Urinary bladder (tissue), 4 donors: ENCODE results near the gene FAM9C. TPM values are rescaled to one million over a fixed set of nuclear protein-coding genes. Genes with fewer than 3 reads are reported as not detected.
"Not testable (repeated sequence)": the region's sequence is repeated elsewhere in the genome, so short reads cannot be mapped to it uniquely, and the experiment has no call there.

Experiments used
- DNase-seq: peaks from one replicate; pipeline ENCODE4 v3.0.0-alpha.2; 2015; ENCODE audit errors: extremely low spot score
- H3K27ac ChIP-seq: one replicate; pipeline ENCODE4 v1.5.1; 2013; ENCODE audit warnings: low read depth, mild to moderate bottlenecking, moderate library complexity
- H3K36me3 ChIP-seq: one replicate; pipeline ENCODE4 v1.6.1; 2013; ENCODE audit warnings: mild to moderate bottlenecking, moderate library complexity; ENCODE audit not compliant: insufficient read depth
- H3K4me1 ChIP-seq: one replicate; pipeline ENCODE4 v1.6.1; 2013; ENCODE audit warnings: mild to moderate bottlenecking, moderate library complexity; ENCODE audit not compliant: insufficient read depth
- H3K4me3 ChIP-seq: one replicate; pipeline ENCODE4 v1.5.1; 2013; ENCODE audit warnings: low read depth, low read length
- WGBS: extraction: QIAGEN DNeasy Blood & Tissue Kit; methylation state at CpG from one replicate; pipeline ENCODE4 v1.1.7; 2013; 5-methylcytosine and 5-hydroxymethylcytosine counted together
- polyA plus RNA-seq: library from polyadenylated mRNA; stranded (reverse); fragments of 200-250 nt; gene quantifications from one replicate; pipeline ENCODE4 v1.2.3, GENCODE V29; 2013
- total RNA-seq: library from RNA; depleted of rRNA; stranded (reverse); fragments of >200 nt; gene quantifications from one replicate; pipeline ENCODE4 v1.2.3, GENCODE V29; 2014
- donor health status: healthy with polysubstance abuse.
- donor health status: healthy.

Gene FAM9C
- total and polyA plus RNA-seq, 2 donors = 0.05 to 0.08 TPM

GRCh38 chrX:13043138-13043537 lies 1.3 kb downstream of the FAM9C start:
- H3K4me3 ChIP-seq = no peak overlapping the region
- H3K27ac ChIP-seq = no peak overlapping the region
- H3K4me1 ChIP-seq = no peaks in the 10 kb centered on the region
- no peaks in the 10 kb centered on the region for H3K36me3 ChIP-seq
- no peak for DNase-seq
- WGBS = 54% methylated on average over 10 of the region's 10 CpGs

- Histone ChIP-seq H3K36me3 (no peaks in the 10 kb centered on the region), H3K4me3 (no peak overlapping the region), H3K4me1 (no peaks in the 10 kb centered on the region), H3K27ac (no peak overlapping the region)
- no peak for DNase-seq
- 79% methylated on average over 3 of the region's 3 CpGs for WGBS
Observed at GRCh38 chrX:13036896-13037295, 7.5 kb downstream of the FAM9C start.

DNA sequence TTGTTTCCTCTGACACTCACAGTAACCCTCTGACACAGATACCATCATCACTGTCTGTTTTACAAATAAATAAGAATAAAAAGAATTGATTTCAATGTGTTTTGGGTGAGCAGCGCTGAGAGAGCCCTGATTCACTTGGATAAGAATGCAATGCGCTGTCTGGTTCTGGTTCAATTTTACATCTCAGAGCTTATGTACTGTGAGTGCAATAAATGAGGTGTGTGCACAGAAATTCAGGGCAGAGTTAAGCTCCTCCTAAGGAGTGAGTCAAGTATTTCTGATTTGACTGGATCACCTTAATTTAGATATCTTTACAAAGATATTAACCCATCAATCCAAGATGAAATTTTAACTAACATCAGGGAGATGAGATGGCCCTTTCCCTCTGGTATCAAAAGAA lies 11.2 kb downstream of the FAM9C start:
- Histone ChIP-seq H3K4me3 (no peak overlapping the region), H3K27ac (no peak overlapping the region), H3K36me3 (no peaks in the 10 kb centered on the region), H3K4me1 (peaks cover 1% of the 10 kb centered on the region)
- DNase-seq = no peak
- 90% methylated on average over 2 of the region's 2 CpGs for WGBS

- Histone ChIP-seq H3K36me3 (no peaks in the 10 kb centered on the region), H3K4me1 (peaks cover 1% of the 10 kb centered on the region), H3K4me3 (no peak overlapping the region), H3K27ac (no peak overlapping the region)
- DNase-seq = no peak
- 69% methylated on average over 8 of the region's 8 CpGs for WGBS
Observed at GRCh38 chrX:13029887-13030771, 14.3 kb downstream of the FAM9C start.

DNA sequence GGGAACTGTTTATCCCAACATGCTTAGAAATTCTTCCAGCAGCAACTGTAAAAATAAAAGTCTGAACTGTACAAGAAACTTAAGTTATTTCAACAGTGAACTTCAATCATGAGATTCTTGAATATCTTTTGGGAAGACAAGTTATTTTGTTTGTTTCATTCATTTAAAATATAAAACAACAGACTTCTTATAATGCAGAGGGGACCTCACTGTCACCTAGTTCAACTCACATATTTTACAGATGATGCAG lies 14.9 kb downstream of the FAM9C start:
- DNase-seq = no peak
- H3K4me1 ChIP-seq = peaks cover 1% of the 10 kb centered on the region
- no peak overlapping the region for H3K4me3 ChIP-seq
- H3K36me3 ChIP-seq = no peaks in the 10 kb centered on the region
- no peak overlapping the region for H3K27ac ChIP-seq

- Histone ChIP-seq H3K4me3 (no peak overlapping the region), H3K4me1 (peaks cover 1% of the 10 kb centered on the region), H3K27ac (peak overlapping the region; percentile 56), H3K36me3 (no peaks in the 10 kb centered on the region)
- WGBS = 15% methylated on average over 6 of the region's 6 CpGs
- no peak for DNase-seq
Observed at GRCh38 chrX:13028871-13029636, 15.4 kb downstream of the FAM9C start.

- Histone ChIP-seq H3K27ac (no peak overlapping the region), H3K4me3 (no peak overlapping the region), H3K36me3 (no peaks in the 10 kb centered on the region), H3K4me1 (peaks cover 1% of the 10 kb centered on the region)
- no peak for DNase-seq
- 92% methylated on average over 8 of the region's 8 CpGs for WGBS
Observed at GRCh38 chrX:13026877-13027652, 17.4 kb downstream of the FAM9C start.

DNA sequence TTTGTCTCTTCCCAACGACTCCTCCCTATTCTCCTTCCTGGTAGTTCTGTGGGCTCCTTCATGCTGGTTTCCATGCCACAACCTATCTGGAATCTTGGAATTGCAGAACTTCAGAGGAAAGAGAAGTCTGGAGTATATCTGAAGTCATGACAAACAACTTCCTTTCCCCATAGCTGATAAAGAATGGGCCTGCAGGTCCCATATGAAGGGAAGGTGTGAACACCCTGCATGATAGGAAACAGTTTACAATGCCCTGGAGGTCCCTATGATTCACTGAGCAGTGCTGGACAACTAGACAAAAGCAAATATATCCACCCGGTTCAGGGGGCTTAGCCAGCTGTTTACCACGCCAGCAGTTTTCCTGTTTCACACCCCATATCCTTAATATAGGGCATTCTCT lies 19.4 kb downstream of the FAM9C start:
- Histone ChIP-seq H3K4me1 (peaks cover 1% of the 10 kb centered on the region), H3K4me3 (no peak overlapping the region), H3K27ac (no peak overlapping the region), H3K36me3 (no peaks in the 10 kb centered on the region)
- 75% methylated on average over 3 of the region's 3 CpGs for WGBS
- DNase-seq = no peak

DNA sequence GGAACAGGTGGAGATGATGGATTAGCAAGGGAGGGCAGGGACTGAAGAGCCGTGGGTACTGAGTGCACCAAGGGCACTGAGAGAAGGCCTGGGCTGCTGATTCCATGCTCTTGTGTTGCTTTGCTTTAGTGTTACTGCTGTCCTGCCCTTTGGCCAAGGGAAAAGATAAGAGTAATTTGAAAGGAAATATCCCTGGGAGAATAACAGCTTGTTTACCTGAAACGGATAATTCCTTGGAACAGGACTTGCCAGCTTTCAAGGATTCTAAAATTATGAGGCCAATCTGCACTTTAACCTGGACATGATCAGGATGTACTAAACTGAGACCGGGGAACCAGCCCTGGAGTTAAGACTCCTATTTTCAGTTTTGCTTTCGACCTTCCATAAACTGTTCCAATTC lies 20.4 kb downstream of the FAM9C start:
- no peak overlapping the region for H3K4me3 ChIP-seq
- DNase-seq = no peak
- H3K27ac ChIP-seq = no peak overlapping the region
- 73% methylated on average over 4 of the region's 4 CpGs for WGBS
- no peaks in the 10 kb centered on the region for H3K4me1 ChIP-seq
- H3K36me3 ChIP-seq = no peaks in the 10 kb centered on the region

DNA sequence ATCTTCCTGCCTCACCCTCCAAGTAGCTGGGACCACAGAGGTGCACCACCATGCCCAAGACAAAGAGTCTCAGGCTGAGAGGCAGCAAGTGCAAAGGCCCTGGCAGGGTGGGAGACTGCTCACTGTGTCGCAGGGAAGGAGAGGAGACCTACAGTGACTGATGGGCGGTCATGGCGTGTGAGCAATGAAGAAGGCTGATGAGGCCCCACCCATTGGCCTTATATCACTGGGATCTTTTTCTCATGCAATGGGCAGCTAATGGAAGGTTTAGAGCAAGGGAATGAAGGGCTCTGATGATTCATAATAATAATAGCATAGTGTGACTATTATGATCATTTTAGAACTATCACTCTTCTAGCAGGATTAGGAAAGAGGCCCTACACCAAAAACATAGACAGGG lies 20.9 kb downstream of the FAM9C start:
- no peaks in the 10 kb centered on the region for H3K4me1 ChIP-seq
- H3K27ac ChIP-seq = no peak overlapping the region
- H3K36me3 ChIP-seq = no peaks in the 10 kb centered on the region
- no peak for DNase-seq
- H3K4me3 ChIP-seq = no peak overlapping the region
- 98% methylated on average over 3 of the region's 3 CpGs for WGBS

GRCh38 chrX:13022926-13023325 lies 21.5 kb downstream of the FAM9C start:
- no peak overlapping the region for H3K4me3 ChIP-seq
- no peaks in the 10 kb centered on the region for H3K36me3 ChIP-seq
- no peak for DNase-seq
- H3K27ac ChIP-seq = no peak overlapping the region
- 63% methylated on average over 2 of the region's 2 CpGs for WGBS
- H3K4me1 ChIP-seq = no peaks in the 10 kb centered on the region

DNA sequence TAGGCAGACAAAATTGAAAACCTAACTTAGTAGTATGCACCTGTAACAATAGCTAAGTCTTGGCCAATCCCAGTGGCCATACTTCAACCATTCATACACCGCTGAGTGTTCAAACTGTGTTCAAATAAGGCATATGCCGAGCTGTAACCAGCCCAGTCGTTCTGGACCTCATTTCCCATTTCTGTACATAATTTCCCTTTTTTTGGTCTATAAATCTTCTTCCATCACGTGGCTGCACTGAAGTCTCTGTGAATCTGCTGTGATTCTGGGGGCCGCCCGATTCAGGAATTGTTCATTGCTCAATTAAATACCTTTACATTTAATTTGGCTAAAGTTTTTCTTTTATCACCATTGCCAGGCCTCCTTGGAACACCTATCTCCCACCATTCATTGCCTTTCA lies 27.7 kb downstream of the FAM9C start:
- not testable (repeated sequence) for H3K27ac ChIP-seq, H3K4me1 ChIP-seq, H3K4me3 ChIP-seq, H3K36me3 ChIP-seq, DNase-seq
- 94% methylated on average over 6 of the region's 6 CpGs for WGBS

DNA sequence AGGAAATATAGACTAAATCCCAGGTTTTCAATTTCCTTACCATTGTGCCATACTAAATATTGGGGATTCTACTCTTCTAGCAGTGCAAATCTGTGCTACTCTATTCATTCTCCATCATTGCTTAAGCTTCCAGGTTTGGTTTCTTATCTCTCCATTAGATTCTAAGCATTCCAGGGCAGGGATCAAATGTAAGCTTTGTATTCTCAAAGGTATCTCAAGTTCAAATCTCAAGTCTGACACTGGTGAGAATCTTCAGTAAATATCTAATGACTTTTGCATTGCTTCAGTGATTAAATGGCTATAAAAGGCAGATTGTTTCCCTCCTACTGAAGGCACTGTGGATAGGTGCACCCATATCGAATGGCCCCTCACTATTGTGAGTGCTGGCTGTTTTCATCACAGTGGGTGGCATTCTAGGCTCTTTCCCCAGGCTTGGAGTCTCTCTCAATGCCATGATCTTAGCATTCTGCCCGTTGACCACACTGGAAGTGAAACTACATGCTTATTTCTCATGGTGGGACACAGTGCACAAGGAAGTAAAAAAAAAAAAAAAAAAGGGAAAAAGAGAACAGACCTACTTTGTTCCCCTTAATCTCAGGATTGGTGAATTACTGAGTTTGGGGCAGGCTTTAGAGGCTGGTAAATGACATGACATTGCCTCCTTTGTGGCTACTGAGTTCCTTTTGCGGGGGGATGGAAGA lies 28.7 kb downstream of the FAM9C start:
- H3K36me3 ChIP-seq = no peaks in the 10 kb centered on the region
- WGBS = 86% methylated on average over 3 of the region's 3 CpGs

More for the DNA sequence above, 28.7 kb downstream of the FAM9C start:
- Histone ChIP-seq H3K27ac (peak overlapping the region; percentile 38), H3K4me1 (no peaks in the 10 kb centered on the region), H3K4me3 (no peak overlapping the region)
- DNase-seq = no peak
